Cardiac muscle cell (in vitro differentiated cells and primary cell): ENCODE measurements around the gene ZNF43. TPM values are rescaled to one million over a fixed set of nuclear protein-coding genes. Genes with fewer than 3 reads are reported as not detected.
"Not testable (repeated sequence)": the region's sequence is repeated elsewhere in the genome, so short reads cannot be mapped to it uniquely, and the experiment has no call there.

Source experiments
- DNase-seq, 2 donors: peaks; one replicate each; pipeline versions ENCODE4 v3.0.0 to v3.0.0-alpha.2; 2010 to 2017; ENCODE audit warnings: low read depth in 1 of 2, low spot score in 1 of 2
- H3K27ac ChIP-seq: fragments of 200-600 bp; sonication (generic); 2 replicates; pipeline ENCODE4 v1.5.1; 2016
- H3K27me3 ChIP-seq: fragments of 200-600 bp; sonication (generic); 2 replicates; pipeline ENCODE4 v1.6.0; 2016; ENCODE audit warnings: control low read depth
- H3K36me3 ChIP-seq: fragments of 200-600 bp; sonication (generic); 2 replicates; pipeline ENCODE4 v1.5.1; 2016; ENCODE audit warnings: control low read depth
- H3K4me1 ChIP-seq: fragments of 200-600 bp; sonication (generic); 2 replicates; pipeline ENCODE4 v1.8.1; 2017; ENCODE audit warnings: low read depth, mild to moderate bottlenecking, mixed run types
- H3K4me3 ChIP-seq: fragments of 200-600 bp; sonication (generic); 2 replicates; pipeline ENCODE4 v1.5.1; 2016; ENCODE audit warnings: mild to moderate bottlenecking
- H3K9me3 ChIP-seq: fragments of 200-600 bp; sonication (generic); 2 replicates; pipeline ENCODE4 v1.5.1; 2017; ENCODE audit warnings: low read depth, mild to moderate bottlenecking, control low read depth
- polyA plus RNA-seq: library from polyadenylated mRNA; unstranded; fragments of >200 nt; fragmentation: Nextera tagmentation; extraction: Ambion mirVana; gene quantifications from 2 replicates; pipeline ENCODE4 v1.2.1, GENCODE V29; 2016
- total RNA-seq: library from RNA; depleted of rRNA; stranded (reverse); fragments of >200 nt; gene quantifications from 2 replicates; pipeline ENCODE4 v1.2.3, GENCODE V29; 2016
- TF ChIP-seq, protein P1 (sequence below): IDR thresholded peaks from 2 replicates; pipeline ENCODE4 v1.5.1; 2012; ENCODE audit warnings: low read depth, mild to moderate bottlenecking, low read length

Gene ZNF43
- total and polyA plus RNA-seq, 2 experiments from 2014 or later, result 14.2 to 14.7 TPM

DNA sequence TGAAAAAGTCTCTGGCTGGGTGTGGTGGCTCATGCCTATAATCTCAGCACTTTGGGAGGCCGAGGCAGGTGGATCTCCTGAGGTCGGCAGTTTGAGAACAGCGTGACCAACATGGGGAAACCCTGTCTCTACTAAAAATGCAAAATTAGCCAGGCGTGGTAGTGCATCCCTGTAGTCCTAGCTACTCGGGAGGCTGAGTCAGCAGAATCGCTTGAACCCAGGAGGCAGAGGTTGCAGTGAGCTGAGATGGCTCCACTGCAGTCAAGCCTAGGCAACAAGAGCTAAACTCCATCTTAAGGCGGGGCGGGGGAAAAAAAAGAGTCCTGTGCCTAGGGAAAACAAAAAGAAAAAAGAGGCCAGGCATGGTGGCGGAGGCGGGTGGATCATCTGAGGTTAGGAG is 2.2 kb downstream of the ZNF43 start:
- TF ChIP-seq, protein P1, sequence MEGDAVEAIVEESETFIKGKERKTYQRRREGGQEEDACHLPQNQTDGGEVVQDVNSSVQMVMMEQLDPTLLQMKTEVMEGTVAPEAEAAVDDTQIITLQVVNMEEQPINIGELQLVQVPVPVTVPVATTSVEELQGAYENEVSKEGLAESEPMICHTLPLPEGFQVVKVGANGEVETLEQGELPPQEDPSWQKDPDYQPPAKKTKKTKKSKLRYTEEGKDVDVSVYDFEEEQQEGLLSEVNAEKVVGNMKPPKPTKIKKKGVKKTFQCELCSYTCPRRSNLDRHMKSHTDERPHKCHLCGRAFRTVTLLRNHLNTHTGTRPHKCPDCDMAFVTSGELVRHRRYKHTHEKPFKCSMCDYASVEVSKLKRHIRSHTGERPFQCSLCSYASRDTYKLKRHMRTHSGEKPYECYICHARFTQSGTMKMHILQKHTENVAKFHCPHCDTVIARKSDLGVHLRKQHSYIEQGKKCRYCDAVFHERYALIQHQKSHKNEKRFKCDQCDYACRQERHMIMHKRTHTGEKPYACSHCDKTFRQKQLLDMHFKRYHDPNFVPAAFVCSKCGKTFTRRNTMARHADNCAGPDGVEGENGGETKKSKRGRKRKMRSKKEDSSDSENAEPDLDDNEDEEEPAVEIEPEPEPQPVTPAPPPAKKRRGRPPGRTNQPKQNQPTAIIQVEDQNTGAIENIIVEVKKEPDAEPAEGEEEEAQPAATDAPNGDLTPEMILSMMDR, result no peak
- Histone ChIP-seq H3K4me1 (peaks cover 10% of the 10 kb centered on the region), H3K36me3 (no peaks in the 10 kb centered on the region), H3K9me3 (no peaks in the 10 kb centered on the region), H3K4me3 (no peak overlapping the region), H3K27ac (no peak overlapping the region), H3K27me3 (no peaks in the 10 kb centered on the region)
- DNase-seq, result no peak

DNA sequence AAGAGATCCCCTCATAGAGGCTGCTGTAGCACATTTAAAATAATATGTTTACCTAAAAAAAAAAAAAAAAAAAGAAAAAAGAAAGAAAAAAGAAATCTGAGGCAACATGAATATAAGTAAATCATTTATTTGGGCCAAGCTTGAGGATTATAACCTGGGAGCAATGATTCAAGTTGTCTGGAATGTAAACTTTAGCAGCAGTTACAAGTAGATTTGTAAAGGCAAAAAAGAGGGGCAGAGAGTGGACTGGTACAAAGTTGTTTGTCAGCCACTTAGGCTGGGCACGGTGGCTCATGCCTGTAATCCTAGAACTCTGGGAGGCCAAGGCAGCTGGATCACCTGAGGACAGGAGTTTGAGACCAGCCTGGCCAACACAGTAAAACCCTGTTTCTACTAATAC is 11.3 kb downstream of the ZNF43 start:
- H3K4me3 ChIP-seq, result no peak overlapping the region
- no peak for DNase-seq
- H3K27ac ChIP-seq, result no peak overlapping the region
- no peaks in the 10 kb centered on the region for H3K27me3 ChIP-seq
- no peaks in the 10 kb centered on the region for H3K9me3 ChIP-seq
- TF ChIP-seq, protein P1, result no peak
- peaks cover 11% of the 10 kb centered on the region for H3K36me3 ChIP-seq
- H3K4me1 ChIP-seq, result no peaks in the 10 kb centered on the region

DNA sequence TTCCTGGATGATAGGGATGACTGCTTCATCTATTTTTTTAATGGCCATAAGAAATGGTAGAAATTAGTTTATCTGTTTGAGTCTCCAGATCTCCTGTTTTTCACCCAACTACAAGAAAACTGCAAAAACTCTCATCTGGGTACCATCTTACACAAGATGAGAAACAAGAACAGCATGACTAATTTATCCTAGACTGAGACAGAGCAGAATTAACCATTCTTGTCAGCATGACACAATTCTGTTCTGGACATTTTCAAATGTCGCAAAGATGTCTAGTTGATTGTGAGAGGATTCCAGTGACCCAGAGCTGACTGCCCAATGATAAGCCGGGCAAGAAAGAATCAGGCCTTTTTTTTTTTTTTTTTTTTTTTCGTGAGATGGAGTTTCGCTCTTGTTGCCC is 12.8 kb downstream of the ZNF43 start:
- H3K27ac ChIP-seq, result no peak overlapping the region
- TF ChIP-seq, protein P1, result no peak
- peaks cover 11% of the 10 kb centered on the region for H3K36me3 ChIP-seq
- H3K9me3 ChIP-seq, result no peaks in the 10 kb centered on the region
- H3K4me1 ChIP-seq, result no peaks in the 10 kb centered on the region
- H3K27me3 ChIP-seq, result no peaks in the 10 kb centered on the region
- no peak overlapping the region for H3K4me3 ChIP-seq
- DNase-seq, result no peak

DNA sequence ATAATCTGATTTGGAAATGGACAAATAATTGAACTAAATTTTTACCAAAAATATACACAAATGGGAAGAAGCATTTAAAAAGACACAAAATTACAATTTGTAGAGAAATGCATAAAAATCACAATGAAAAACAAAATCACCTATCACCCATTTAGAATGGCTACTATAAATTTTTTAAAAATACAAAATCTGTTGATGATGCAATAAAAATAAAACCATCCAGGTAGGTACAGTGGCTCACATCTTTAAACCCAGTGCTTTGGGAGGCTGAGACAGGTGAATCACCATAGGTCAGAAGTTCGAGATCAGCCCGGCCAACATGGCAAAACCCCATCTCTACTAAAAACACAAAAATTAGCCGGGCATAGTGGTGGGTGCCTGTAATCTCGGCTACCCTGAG is 23.5 kb downstream of the ZNF43 start:
- DNase-seq, result no peak
- Histone ChIP-seq H3K27me3 (no peaks in the 10 kb centered on the region), H3K4me3 (no peak overlapping the region), H3K27ac (no peak overlapping the region), H3K4me1 (no peaks in the 10 kb centered on the region), H3K9me3 (peaks cover 22% of the 10 kb centered on the region), H3K36me3 (peaks cover 88% of the 10 kb centered on the region)
- TF ChIP-seq, protein P1, result no peak

DNA sequence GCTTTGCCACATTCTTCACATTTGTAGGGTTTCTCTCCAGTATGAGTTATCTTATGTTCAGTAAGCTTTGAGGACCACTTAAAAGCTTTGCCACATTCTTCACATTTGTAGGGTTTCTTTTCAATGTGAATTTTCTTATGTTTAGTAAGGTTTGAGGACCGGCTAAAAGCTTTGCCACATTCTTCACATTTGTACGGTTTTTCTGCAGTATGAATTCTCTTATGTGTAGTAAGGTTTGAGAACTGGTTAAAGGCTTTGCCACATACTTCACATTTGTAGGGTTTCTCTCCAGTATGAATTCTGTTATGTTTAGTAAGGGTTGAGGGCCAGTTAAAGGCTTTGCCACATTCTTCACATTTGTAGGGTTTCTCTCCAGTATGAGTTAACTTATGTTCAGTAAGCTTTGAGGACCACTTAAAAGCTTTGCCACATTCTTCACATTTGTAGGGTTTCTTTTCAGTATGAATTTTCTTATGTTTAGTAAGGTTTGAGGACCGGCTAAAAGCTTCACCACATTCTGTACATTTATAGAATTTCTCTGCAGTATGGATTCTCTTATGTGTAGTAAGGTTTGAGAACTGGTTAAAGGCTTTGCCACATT is 27.5 kb downstream of the ZNF43 start:
- H3K27me3 ChIP-seq, H3K4me3 ChIP-seq, H3K27ac ChIP-seq, DNase-seq, H3K4me1 ChIP-seq: not testable (repeated sequence)
- Histone ChIP-seq H3K9me3 (peaks cover 27% of the 10 kb centered on the region), H3K36me3 (peaks cover 58% of the 10 kb centered on the region)

DNA sequence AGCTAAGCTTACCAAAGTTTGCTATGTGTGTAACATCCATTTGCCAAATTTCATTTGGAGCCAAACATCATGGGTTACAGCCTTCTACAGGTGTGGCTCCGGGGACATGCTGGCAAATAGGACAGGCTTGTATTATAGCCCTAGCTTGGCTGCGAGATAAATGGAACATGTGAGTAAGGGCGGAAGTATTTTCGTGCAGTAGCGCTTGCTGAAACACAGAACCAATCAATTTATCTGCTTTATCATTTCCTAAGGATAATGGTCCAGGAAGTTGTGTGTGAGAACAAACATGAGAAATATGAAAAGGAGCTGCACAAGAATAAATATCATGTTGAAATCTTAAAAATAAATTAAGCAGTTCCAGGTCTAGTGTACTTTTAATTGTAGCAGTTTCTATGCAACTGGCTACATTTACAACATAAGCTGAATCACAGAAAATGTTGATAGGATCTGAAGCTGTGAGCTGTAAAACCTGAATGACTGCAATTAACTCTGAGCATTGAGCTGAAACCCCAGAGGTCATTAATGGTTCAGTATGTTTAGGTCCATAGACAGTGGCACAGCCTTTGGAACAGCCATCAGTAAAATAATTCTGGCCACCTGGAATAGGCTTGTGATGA is 46.4 kb downstream of the ZNF43 start:
- no peaks in the 10 kb centered on the region for H3K9me3 ChIP-seq
- H3K4me1 ChIP-seq, result no peaks in the 10 kb centered on the region
- H3K36me3 ChIP-seq, result no peaks in the 10 kb centered on the region
- no peak for DNase-seq
- no peak overlapping the region for H3K4me3 ChIP-seq
- no peak overlapping the region for H3K27ac ChIP-seq
- TF ChIP-seq, protein P1, result no peak
- H3K27me3 ChIP-seq, result no peaks in the 10 kb centered on the region
